ENCODE measurements around the gene PDXDC1.
A peak's percentile ranks its signal among the peaks of the same experiment; 100 is the strongest.
"Not testable (repeated sequence)": the region's sequence is repeated elsewhere in the genome, so short reads cannot be mapped to it uniquely, and the experiment has no call there.

PDXDC1 gene

DNA sequence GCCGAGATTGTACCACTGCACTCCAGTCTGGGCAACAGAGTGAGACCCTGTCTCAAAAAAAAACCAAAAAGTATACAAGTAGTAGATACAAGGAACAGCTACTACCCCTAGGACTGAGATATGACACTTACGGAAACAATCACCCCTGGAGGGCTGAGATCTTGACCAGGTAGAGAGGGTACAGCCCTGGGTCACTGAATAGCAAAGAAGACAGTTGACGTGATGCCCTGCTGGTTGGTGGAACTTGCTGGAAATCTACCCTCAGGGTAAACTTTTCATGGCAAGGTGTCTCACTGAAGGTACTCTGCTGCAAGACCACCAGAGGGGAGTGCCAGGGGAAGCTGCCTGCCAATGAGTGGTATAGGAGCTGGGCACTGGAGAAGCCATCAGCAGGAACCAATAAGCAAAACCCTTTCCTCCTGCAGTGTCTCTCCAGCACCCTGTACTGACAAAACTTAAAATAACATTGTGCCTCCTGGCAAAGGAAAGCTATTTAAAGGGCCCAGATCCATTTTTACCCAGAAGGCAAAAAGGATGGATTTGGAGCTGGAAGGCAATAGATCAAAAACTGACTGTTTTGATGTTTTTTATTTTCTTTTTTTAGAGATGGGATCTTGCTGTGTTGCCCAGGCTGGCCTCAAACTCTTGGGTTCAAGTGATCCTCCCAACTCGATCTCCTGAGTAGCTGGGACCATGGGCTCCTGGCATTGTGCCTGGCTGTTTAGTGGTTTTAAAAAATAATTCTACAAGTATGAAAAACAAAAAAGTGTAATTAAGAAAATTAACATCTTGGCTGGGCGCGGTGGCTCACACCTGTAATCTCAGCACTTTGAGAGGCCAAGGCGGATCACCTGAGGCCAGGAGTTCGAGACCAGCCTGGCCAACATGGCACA, 11.3 kb upstream of the PDXDC1 start:
- Mint-ChIP-seq H3K4me3 (no peak overlapping the region), H3K27me3 (ENCODE audit: low read depth, poor library complexity) (peaks cover 39% of the 10 kb centered on the region), H3K36me3 (ENCODE audit: low read depth) (no peaks in the 10 kb centered on the region), H3K9me3 (peaks cover 15% of the 10 kb centered on the region), H3K27ac (no peak overlapping the region), H3K4me1 (no peaks in the 10 kb centered on the region)
- DNase-seq: no peak
- TF ChIP-seq, protein P1, sequence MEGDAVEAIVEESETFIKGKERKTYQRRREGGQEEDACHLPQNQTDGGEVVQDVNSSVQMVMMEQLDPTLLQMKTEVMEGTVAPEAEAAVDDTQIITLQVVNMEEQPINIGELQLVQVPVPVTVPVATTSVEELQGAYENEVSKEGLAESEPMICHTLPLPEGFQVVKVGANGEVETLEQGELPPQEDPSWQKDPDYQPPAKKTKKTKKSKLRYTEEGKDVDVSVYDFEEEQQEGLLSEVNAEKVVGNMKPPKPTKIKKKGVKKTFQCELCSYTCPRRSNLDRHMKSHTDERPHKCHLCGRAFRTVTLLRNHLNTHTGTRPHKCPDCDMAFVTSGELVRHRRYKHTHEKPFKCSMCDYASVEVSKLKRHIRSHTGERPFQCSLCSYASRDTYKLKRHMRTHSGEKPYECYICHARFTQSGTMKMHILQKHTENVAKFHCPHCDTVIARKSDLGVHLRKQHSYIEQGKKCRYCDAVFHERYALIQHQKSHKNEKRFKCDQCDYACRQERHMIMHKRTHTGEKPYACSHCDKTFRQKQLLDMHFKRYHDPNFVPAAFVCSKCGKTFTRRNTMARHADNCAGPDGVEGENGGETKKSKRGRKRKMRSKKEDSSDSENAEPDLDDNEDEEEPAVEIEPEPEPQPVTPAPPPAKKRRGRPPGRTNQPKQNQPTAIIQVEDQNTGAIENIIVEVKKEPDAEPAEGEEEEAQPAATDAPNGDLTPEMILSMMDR (IDR thresholded peaks at IDR 0.05): no peak

DNA sequence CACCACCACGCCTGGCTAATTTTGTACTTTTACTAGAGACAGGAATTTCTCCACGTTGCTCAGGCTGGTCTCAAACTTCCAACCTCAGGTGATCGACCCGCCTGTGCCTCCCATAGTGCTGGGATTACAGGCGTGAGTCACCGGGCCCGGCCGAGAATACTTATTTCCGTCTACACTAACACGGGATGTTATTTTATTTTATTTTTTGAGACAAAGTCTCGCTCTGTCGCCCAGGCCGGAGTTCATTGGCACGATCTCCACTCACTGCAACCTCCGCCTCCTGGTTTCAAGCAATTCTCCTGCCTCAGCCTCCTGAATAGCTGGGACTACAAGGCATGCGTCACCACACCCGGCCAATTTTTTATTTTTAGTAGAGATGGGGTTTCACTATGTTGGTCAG, 9.5 kb upstream of the PDXDC1 start:
- no peak overlapping the region for H3K27ac Mint-ChIP-seq
- no peak for DNase-seq
- no peaks in the 10 kb centered on the region for H3K4me1 Mint-ChIP-seq
- H3K27me3 Mint-ChIP-seq (ENCODE audit: low read depth, poor library complexity): peaks cover 34% of the 10 kb centered on the region
- H3K36me3 Mint-ChIP-seq (ENCODE audit: low read depth): no peaks in the 10 kb centered on the region
- H3K9me3 Mint-ChIP-seq: peaks cover 14% of the 10 kb centered on the region
- TF ChIP-seq, protein P1 (IDR thresholded peaks at IDR 0.05): no peak
- no peak overlapping the region for H3K4me3 Mint-ChIP-seq

DNA sequence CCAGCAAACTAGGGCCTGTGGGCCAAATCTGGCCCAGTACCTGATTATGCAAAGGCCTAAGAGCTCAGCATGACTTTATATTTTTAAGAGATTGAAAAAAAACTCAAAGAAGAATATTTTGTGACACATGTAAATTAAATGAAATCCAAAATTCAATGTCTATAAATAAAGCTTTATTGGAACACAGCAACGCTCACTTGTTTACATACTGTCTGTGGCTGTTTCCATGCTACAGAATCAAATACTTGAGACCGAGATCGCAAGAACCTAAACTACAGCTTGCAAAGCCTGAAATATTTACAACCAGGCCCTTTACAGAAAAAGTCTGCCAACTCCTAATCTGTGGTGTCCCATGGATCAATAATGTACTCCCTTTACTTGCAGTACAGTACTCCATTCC, 5.0 kb upstream of the PDXDC1 start:
- H3K4me1 Mint-ChIP-seq; H3K4me3 Mint-ChIP-seq; H3K36me3 Mint-ChIP-seq (ENCODE audit: low read depth); H3K9me3 Mint-ChIP-seq; DNase-seq; H3K27ac Mint-ChIP-seq: not testable (repeated sequence)
- peaks cover 24% of the 10 kb centered on the region for H3K27me3 Mint-ChIP-seq (ENCODE audit: low read depth, poor library complexity)

DNA sequence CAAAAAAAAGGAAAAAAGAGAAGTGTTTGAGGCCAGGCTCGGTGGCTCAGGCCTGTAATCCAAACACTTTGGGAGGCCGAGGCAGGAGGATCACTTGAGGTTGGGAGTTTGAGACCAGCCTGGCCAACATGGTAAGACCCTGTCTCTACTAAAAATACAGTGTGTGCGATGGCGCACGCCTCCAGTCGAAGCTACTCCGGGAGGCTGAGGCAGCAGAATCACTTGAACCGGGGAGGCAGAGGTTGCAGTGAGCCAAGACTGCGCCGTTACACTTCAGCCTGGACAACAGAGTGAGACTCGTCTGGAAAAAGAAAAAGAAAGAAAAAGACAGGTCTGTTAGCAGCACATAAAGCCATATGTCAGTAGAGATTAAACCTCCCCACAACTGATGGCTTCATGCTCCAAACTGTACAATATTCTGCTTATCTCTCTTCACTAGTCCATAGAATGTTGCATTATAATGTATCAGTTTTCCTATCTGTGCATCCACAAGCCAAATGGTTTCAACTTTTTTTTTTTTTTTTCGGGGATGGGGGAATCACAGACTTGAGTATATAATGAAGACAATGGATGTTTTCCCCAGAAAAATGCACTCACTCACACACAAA, 3.1 kb upstream of the PDXDC1 start:
- not testable (repeated sequence) for H3K4me3 Mint-ChIP-seq; H3K36me3 Mint-ChIP-seq (ENCODE audit: low read depth); DNase-seq; H3K9me3 Mint-ChIP-seq; H3K27ac Mint-ChIP-seq
- Mint-ChIP-seq H3K27me3 (ENCODE audit: low read depth, poor library complexity) (peaks cover 19% of the 10 kb centered on the region), H3K4me1 (peaks cover 14% of the 10 kb centered on the region)

DNA sequence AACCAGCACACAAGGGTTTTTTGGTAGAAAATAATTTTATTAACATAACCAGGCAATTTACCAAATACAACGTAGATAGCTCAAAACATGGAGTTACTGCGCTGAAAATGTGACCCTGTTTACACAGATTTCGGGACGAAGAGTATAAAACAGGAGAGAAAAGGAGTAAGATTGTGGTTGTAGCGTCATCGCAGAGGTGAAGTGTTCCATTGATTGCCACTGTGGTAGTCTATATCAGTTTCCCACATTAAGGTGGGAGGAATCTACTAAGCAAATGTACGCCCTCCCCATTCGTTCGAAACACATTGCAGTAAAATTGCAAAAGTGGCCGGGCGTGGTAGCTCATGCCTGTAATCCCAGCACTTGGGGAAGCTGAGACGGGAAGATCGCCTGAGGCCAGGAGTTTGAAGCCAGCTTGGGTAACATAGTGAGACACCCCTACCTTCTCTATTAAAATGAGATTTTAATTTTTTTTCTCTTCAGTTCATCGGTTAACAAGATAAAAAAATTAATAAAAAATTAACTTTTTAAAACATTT, 972 bp upstream of the PDXDC1 start:
- H3K4me1 Mint-ChIP-seq: peaks cover 31% of the 10 kb centered on the region
- not testable (repeated sequence) for DNase-seq; H3K36me3 Mint-ChIP-seq (ENCODE audit: low read depth); H3K27ac Mint-ChIP-seq; H3K27me3 Mint-ChIP-seq (ENCODE audit: low read depth, poor library complexity); H3K9me3 Mint-ChIP-seq
- H3K4me3 Mint-ChIP-seq: peak overlapping the region; percentile 93

DNA sequence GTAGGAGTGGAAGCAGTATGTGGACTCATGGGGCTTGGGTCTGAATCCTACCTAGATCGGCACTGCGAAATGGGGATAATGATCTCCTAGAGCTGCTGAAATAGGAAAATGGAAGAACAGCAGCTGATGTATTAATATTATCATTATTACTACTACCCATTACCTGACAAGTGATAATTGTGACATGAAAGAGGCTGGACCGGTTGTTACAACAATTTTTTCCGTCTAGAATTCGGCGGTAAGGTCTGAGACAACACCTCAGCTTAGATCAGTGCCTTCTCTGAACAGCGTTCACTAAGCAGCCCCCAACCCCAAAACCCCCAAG, 533 bp upstream of the PDXDC1 start:
- H3K27me3 Mint-ChIP-seq (ENCODE audit: low read depth, poor library complexity); H3K9me3 Mint-ChIP-seq; H3K27ac Mint-ChIP-seq; DNase-seq; H3K36me3 Mint-ChIP-seq (ENCODE audit: low read depth): not testable (repeated sequence)
- Mint-ChIP-seq H3K4me3 (peak overlapping the region; percentile 93), H3K4me1 (peaks cover 32% of the 10 kb centered on the region)

DNA sequence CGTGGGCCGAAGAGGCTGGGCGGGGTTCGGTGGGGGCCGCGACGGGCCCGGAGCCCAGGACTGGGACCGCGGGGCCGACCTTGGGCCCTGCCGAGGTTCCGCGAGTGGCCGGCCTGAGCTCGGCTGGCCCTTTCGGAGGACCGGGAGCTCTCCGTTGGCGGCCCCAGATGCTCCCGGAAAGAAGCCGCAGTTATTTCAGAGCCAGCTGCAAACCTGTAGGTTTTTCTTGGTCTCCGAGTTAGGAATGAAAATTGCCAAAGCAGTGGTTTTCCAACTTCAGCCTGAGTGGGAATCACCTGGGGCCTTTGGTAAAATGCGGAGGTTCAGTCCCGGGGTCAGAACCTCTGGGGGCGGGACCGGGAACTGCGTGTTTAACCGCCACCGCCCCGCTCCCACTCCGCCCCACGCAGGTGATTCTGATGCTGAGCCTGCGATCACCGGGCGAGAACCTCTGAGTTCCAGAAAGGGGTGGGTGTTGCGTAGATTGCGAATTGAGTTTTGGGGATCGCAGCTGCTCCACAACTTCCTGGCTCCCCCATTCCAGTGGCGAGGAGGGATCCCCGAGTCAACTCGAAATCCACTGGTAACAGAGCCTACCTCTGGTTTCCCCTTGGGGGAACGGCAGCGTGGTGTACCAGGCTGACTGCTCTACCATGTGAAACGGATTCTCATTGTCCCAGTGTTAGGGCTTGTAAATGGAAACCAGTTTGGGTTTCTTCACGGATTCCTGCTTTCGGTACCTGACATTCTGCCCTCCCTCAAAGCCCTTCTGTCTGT, 780 bp downstream of the PDXDC1 start:
- Mint-ChIP-seq H3K4me3 (peak overlapping the region; percentile 93), H3K4me1 (peaks cover 41% of the 10 kb centered on the region), H3K27ac (peak overlapping the region; percentile 19)
- peak; percentile 50 for DNase-seq
- not testable (repeated sequence) for H3K9me3 Mint-ChIP-seq; H3K27me3 Mint-ChIP-seq (ENCODE audit: low read depth, poor library complexity); H3K36me3 Mint-ChIP-seq (ENCODE audit: low read depth)

DNA sequence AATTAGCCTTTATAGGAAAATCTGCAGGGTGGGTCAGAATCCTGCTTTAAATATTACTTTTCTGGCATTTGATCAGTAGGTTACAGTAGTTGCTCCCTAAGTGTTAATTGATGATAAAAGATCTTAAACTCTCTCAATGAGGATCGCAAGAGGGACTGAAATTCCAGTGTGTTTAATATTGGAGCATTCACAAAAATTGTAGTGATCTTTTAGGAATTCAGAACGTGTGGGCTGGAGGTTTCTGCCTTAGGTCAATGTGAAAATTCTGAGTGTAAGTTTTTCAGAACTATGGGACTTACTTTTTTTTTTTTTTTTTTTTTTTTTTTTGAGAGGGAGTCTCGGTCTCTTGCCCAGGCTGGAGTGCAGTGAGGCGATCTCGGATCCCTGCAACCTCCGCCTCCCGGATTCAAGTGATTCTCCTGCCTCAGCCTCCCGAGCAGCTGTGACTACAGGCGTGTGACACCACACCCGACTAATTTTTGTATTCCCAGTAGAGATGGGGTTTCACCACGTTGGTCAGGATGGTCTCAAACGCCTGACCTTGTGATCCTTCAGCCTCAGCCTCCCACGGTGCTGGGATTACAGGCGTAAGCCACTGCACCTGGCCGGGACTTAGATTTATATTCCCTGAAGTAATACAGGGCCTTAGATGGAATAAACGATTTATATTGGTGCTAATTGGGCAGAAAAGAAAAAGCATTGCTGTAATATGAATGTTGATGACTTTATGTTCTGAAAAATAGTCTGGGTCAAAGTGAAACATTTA, 2.3 kb downstream of the PDXDC1 start:
- H3K4me3 Mint-ChIP-seq: peak overlapping the region; percentile 92
- H3K27ac Mint-ChIP-seq; H3K36me3 Mint-ChIP-seq (ENCODE audit: low read depth); H3K9me3 Mint-ChIP-seq; H3K27me3 Mint-ChIP-seq (ENCODE audit: low read depth, poor library complexity): not testable (repeated sequence)
- DNase-seq: peak; percentile 33
- H3K4me1 Mint-ChIP-seq: peaks cover 52% of the 10 kb centered on the region

DNA sequence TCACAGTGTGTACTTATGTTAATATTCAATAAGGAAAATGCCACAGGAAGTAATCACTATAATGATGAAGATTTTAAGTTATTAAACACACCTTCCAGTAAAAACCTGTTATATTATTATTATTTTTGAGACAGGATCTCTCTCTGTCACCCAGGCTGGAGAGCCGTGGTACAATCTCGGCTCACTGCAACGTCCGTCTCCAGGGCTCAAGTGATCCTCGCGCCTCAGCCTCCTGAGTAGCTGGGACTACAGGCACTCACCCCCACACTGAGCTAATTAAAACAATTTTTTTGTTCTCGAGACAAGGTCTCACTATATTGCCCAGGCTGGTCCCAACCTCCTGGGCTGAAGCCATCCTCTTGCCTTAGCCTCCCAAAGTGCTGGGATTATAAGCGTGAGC, 3.5 kb downstream of the PDXDC1 start:
- not testable (repeated sequence) for H3K27me3 Mint-ChIP-seq (ENCODE audit: low read depth, poor library complexity); H3K4me3 Mint-ChIP-seq; H3K27ac Mint-ChIP-seq; H3K9me3 Mint-ChIP-seq; DNase-seq; H3K36me3 Mint-ChIP-seq (ENCODE audit: low read depth)
- H3K4me1 Mint-ChIP-seq: peaks cover 52% of the 10 kb centered on the region

DNA sequence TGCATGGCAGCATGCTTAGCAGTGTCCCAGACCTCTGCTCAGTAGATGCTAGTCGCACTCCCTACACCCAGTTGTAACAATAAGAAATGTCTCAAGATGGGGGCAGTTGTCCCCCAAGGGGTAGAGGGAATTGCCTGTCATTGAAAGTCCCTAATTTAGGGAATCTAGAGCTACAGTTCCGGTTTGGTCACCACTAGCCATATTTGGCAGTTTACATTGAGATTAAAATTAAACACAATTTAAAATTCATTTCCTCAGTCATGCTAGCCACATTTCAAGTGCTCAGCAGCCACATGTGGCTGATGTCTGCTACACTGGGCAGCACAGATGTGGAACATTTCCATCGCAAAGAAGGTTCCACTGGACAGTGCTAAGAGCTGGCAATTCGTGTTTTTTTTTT, 4.1 kb downstream of the PDXDC1 start:
- H3K9me3 Mint-ChIP-seq; H3K27ac Mint-ChIP-seq; DNase-seq; H3K36me3 Mint-ChIP-seq (ENCODE audit: low read depth); H3K27me3 Mint-ChIP-seq (ENCODE audit: low read depth, poor library complexity); H3K4me3 Mint-ChIP-seq: not testable (repeated sequence)
- H3K4me1 Mint-ChIP-seq: peaks cover 49% of the 10 kb centered on the region

DNA sequence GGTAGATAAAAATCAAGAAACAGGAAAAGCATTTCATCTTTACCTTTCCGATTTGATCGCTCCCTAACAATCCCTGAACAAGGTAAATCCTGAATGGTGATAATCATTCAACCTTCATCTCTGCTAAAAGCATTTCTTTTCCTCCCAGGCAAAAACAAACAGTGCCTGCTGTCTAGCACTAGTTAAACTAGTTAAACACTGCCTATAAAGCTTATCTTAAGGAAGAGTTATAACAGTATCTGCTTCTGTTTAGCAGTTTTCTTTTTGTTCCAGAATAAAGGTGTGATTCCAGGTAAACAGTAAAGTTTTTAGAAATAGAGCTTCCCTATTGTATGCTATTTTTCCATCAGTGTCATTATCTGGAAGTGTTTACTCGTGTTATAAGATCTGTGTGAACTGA, 6.4 kb downstream of the PDXDC1 start:
- Mint-ChIP-seq H3K4me1 (peaks cover 42% of the 10 kb centered on the region), H3K36me3 (ENCODE audit: low read depth) (peaks cover 20% of the 10 kb centered on the region), H3K27ac (peak overlapping the region; percentile 13)
- not testable (repeated sequence) for DNase-seq; H3K27me3 Mint-ChIP-seq (ENCODE audit: low read depth, poor library complexity); H3K4me3 Mint-ChIP-seq; H3K9me3 Mint-ChIP-seq
